Vagina (tissue), 2 donors: ENCODE results near the gene PRKCE.

ENCODE experiments used
- POLR2A ChIP-seq, 2 donors: fragments of 450-650 bp; IDR thresholded peaks; one replicate each; pipeline ENCODE4 v1.6.1; 2017; ENCODE audit warnings: antibody characterized with exemption in 2 of 2, mild to moderate bottlenecking in 2 of 2, moderate library complexity in 2 of 2
- POLR2AphosphoS5 ChIP-seq, 2 donors: sonication (generic); formaldehyde crosslinking; IDR thresholded peaks; one replicate each; pipeline ENCODE4 v1.9.0; 2017; ENCODE audit warnings: antibody characterized with exemption in 2 of 2, mild to moderate bottlenecking in 2 of 2, low read depth in 1 of 2; ENCODE audit not compliant: insufficient read depth in 1 of 2
- TF ChIP-seq, protein P1 (sequence below), 3 experiments: fragments of 450-650 bp in 2 of 3; fragments of 200-600 bp in 1 of 3; sonication (generic) in 1 of 3; IDR thresholded peaks; one replicate each; pipeline ENCODE4 v1.5.1; 2017 to 2019; ENCODE audit warnings: antibody characterized with exemption in 3 of 3, mild to moderate bottlenecking in 2 of 3, moderate library complexity in 2 of 3

- TF ChIP-seq, protein P1, sequence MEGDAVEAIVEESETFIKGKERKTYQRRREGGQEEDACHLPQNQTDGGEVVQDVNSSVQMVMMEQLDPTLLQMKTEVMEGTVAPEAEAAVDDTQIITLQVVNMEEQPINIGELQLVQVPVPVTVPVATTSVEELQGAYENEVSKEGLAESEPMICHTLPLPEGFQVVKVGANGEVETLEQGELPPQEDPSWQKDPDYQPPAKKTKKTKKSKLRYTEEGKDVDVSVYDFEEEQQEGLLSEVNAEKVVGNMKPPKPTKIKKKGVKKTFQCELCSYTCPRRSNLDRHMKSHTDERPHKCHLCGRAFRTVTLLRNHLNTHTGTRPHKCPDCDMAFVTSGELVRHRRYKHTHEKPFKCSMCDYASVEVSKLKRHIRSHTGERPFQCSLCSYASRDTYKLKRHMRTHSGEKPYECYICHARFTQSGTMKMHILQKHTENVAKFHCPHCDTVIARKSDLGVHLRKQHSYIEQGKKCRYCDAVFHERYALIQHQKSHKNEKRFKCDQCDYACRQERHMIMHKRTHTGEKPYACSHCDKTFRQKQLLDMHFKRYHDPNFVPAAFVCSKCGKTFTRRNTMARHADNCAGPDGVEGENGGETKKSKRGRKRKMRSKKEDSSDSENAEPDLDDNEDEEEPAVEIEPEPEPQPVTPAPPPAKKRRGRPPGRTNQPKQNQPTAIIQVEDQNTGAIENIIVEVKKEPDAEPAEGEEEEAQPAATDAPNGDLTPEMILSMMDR (IDR thresholded peaks at IDR 0.05), result no peak
- TF ChIP-seq POLR2A (IDR thresholded peaks at IDR 0.05) (no peak), POLR2AphosphoS5 (IDR thresholded peaks at IDR 0.05; ENCODE audit: insufficient read depth in 1 of 2, low read depth in 1 of 2) (no peak)
These were observed 351.0 kb downstream of the PRKCE start for GRCh38 chr2:46002507-46002883.
